Measurements from ENCODE around the gene TLE6.

The TLE6 gene

DNA sequence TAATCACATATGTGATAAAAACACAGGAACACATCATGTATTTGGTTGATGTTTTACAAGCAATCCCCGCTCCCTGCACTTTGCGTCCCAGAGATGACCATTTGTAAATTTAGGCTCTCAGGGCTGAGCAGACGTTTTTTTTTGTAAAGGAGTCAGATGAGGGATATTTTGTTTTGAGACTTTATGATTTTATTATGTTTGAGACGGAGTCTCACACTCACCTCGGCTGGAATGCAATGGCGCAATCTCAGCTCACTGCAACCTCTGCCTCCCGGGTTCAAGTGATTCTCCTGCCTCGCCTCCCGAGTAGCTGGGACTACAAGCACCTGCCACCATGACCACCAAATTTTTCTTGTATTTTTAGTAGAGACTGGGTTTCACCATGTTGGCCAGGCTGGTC, 1.4 kb downstream of the TLE6 start:
- Histone ChIP-seq H2AK5ac (ENCODE audit: low read depth, low read length) (no peak overlapping the region), H4K91ac (ENCODE audit: low read depth, low read length, poor library complexity) (no peak overlapping the region), H2BK5ac (ENCODE audit: low read length) (no peak overlapping the region), H3K27me3 (ENCODE audit: control insufficient read depth in 3 of 3, insufficient read depth in 3 of 3, low read depth in 1 of 3, low read length in 3 of 3) (peaks cover 3 to 62% (median 46%) of the 10 kb centered on the region in 3 experiments), H3K79me1 (ENCODE audit: low read depth, low read length) (no peaks in the 10 kb centered on the region), H2BK120ac (ENCODE audit: low read depth, low read length) (no peak overlapping the region), H2BK12ac (ENCODE audit: low read length) (no peak overlapping the region), H4K8ac (ENCODE audit: low read depth, low read length) (no peak overlapping the region), H3K4me1 (ENCODE audit: control insufficient read depth in 2 of 2, insufficient read depth in 1 of 2, low read depth in 1 of 2, low read length in 2 of 2) (peaks cover 23 to 33% of the 10 kb centered on the region in 2 donors), H3K4ac (ENCODE audit: low read length) (no peak overlapping the region), H3K36me3 (replicated peaks in 1 of 2; ENCODE audit: control insufficient read depth in 2 of 2, insufficient read depth in 2 of 2, low read length in 2 of 2) (no peaks in the 10 kb centered on the region), H3K4me3 (ENCODE audit: low read length in 2 of 2) (no peak overlapping the region), H3K4me2 (ENCODE audit: insufficient read depth, low read length, poor library complexity, severe bottlenecking) (no peak overlapping the region), H3K9ac (ENCODE audit: low read depth, low read length, poor library complexity) (no peak overlapping the region), H3K9me3 (replicated peaks in 1 of 2; ENCODE audit: control insufficient read depth in 2 of 2, insufficient read depth in 1 of 2, low read depth in 1 of 2, low read length in 2 of 2) (no peaks in the 10 kb centered on the region), H3K23ac (ENCODE audit: low read depth, low read length, poor library complexity) (no peak overlapping the region), H3K18ac (ENCODE audit: low read length) (no peak overlapping the region), H3K27ac (replicated peaks; ENCODE audit: low read length) (no peak overlapping the region), H3K14ac (ENCODE audit: low read length) (no peak overlapping the region), H2BK15ac (ENCODE audit: low read length) (no peak overlapping the region), H2AFZ (ENCODE audit: low read length) (no peak overlapping the region)
- no CpG with 5 or more reads among the region's 9 CpGs for WGBS, 2 donors (ENCODE audit: extremely low coverage in 2 of 2, insufficient read length in 2 of 2, insufficient replicate concordance in 1 of 2)
- DNase-seq (ENCODE audit: low spot score): no peak

DNA sequence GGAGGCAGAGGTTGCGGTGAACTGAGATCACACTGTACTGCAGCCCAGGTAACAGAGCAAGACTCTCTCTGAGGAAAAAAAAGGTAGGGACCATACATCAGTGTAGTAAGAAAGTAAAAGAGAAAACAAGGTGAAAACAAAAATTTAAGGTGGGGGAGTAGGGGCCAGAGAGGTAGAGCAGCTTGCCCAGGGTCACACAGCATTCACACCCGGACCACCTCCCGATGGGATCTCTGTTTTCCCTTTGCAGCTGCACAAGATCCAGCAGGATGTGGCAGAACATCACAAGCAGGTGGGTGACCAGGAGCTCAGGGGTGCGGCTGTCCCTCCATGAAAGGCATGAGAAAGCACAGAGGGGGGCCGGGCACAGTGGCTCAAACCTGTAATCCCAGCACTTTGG, 4.5 kb downstream of the TLE6 start:
- no peak overlapping the region for H3K9ac ChIP-seq (ENCODE audit: low read depth, low read length, poor library complexity)
- peak overlapping the region; percentile 80 for H3K23ac ChIP-seq (ENCODE audit: low read depth, low read length, poor library complexity)
- no peaks in the 10 kb centered on the region for H3K36me3 ChIP-seq (replicated peaks in 1 of 2; ENCODE audit: control insufficient read depth in 2 of 2, insufficient read depth in 2 of 2, low read length in 2 of 2)
- H2BK15ac ChIP-seq (ENCODE audit: low read length): no peak overlapping the region
- no peak overlapping the region for H2AK5ac ChIP-seq (ENCODE audit: low read depth, low read length)
- H3K14ac ChIP-seq (ENCODE audit: low read length): no peak overlapping the region
- H3K4me2 ChIP-seq (ENCODE audit: insufficient read depth, low read length, poor library complexity, severe bottlenecking): no peak overlapping the region
- no peak overlapping the region for H3K18ac ChIP-seq (ENCODE audit: low read length)
- no peaks in the 10 kb centered on the region for H3K79me1 ChIP-seq (ENCODE audit: low read depth, low read length)
- no peaks in the 10 kb centered on the region for H3K9me3 ChIP-seq (replicated peaks in 1 of 2; ENCODE audit: control insufficient read depth in 2 of 2, insufficient read depth in 1 of 2, low read depth in 1 of 2, low read length in 2 of 2)
- H4K91ac ChIP-seq (ENCODE audit: low read depth, low read length, poor library complexity): no peak overlapping the region
- peaks cover 0 to 41% (median 30%) of the 10 kb centered on the region in 3 experiments for H3K27me3 ChIP-seq (ENCODE audit: control insufficient read depth in 3 of 3, insufficient read depth in 3 of 3, low read depth in 1 of 3, low read length in 3 of 3)
- H3K4me3 ChIP-seq (ENCODE audit: low read length in 2 of 2): no peak overlapping the region
- H2BK120ac ChIP-seq (ENCODE audit: low read depth, low read length): no peak overlapping the region
- H2BK5ac ChIP-seq (ENCODE audit: low read length): no peak overlapping the region
- no peak overlapping the region for H2BK12ac ChIP-seq (ENCODE audit: low read length)
- H2AFZ ChIP-seq (ENCODE audit: low read length): no peak overlapping the region
- no peak overlapping the region for H3K4ac ChIP-seq (ENCODE audit: low read length)
- no peak overlapping the region for H3K27ac ChIP-seq (replicated peaks; ENCODE audit: low read length)
- DNase-seq (ENCODE audit: low spot score): no peak
- H3K4me1 ChIP-seq (ENCODE audit: control insufficient read depth in 2 of 2, insufficient read depth in 1 of 2, low read depth in 1 of 2, low read length in 2 of 2): peaks cover 22 to 34% of the 10 kb centered on the region in 2 donors
- no CpG with 5 or more reads among the region's 5 CpGs for WGBS, 2 donors (ENCODE audit: extremely low coverage in 2 of 2, insufficient read length in 2 of 2, insufficient replicate concordance in 1 of 2)
- H4K8ac ChIP-seq (ENCODE audit: low read depth, low read length): no peak overlapping the region

DNA sequence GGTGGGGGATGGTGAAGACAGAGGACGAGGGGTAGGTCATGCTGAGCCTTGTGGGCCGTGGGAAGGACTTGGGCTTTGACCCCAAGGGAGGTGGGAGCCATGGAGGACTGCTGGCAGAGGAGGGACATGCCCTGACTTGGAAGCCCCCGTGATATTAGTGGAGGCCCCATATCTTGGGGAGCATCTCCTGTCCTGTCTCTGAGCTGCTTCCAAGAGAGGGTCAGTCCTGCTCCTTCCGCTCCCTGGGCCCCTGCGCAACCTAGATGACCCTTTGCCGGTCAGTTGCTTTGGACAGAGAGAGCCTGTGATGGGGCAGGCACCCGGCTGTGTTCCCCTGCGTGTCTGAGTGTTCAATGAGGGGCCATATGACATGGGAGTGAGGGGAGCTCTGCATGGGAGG, 5.2 kb downstream of the TLE6 start:
- Histone ChIP-seq H2AK5ac (ENCODE audit: low read depth, low read length) (peak overlapping the region; percentile 90), H2AFZ (ENCODE audit: low read length) (peak overlapping the region; percentile 70), H4K91ac (ENCODE audit: low read depth, low read length, poor library complexity) (no peak overlapping the region), H3K27ac (replicated peaks; ENCODE audit: low read length) (no peak overlapping the region), H3K36me3 (replicated peaks in 1 of 2; ENCODE audit: control insufficient read depth in 2 of 2, insufficient read depth in 2 of 2, low read length in 2 of 2) (no peaks in the 10 kb centered on the region), H3K9me3 (replicated peaks in 1 of 2; ENCODE audit: control insufficient read depth in 2 of 2, insufficient read depth in 1 of 2, low read depth in 1 of 2, low read length in 2 of 2) (no peaks in the 10 kb centered on the region), H4K8ac (ENCODE audit: low read depth, low read length) (no peak overlapping the region), H2BK15ac (ENCODE audit: low read length) (peak overlapping the region; percentile 54), H3K27me3 (ENCODE audit: control insufficient read depth in 3 of 3, insufficient read depth in 3 of 3, low read depth in 1 of 3, low read length in 3 of 3) (peaks cover 0 to 40% (median 30%) of the 10 kb centered on the region in 3 experiments), H2BK5ac (ENCODE audit: low read length) (peak overlapping the region; percentile 70), H3K4me3 (ENCODE audit: low read length in 2 of 2) (no peak overlapping the region), H3K23ac (ENCODE audit: low read depth, low read length, poor library complexity) (peak overlapping the region; percentile 77), H2BK120ac (ENCODE audit: low read depth, low read length) (no peak overlapping the region), H3K4ac (ENCODE audit: low read length) (no peak overlapping the region), H3K9ac (ENCODE audit: low read depth, low read length, poor library complexity) (no peak overlapping the region), H3K4me2 (ENCODE audit: insufficient read depth, low read length, poor library complexity, severe bottlenecking) (no peak overlapping the region), H2BK12ac (ENCODE audit: low read length) (no peak overlapping the region), H3K4me1 (ENCODE audit: control insufficient read depth in 2 of 2, insufficient read depth in 1 of 2, low read depth in 1 of 2, low read length in 2 of 2) (peaks cover 25 to 37% of the 10 kb centered on the region in 2 donors), H3K79me1 (ENCODE audit: low read depth, low read length) (no peaks in the 10 kb centered on the region), H3K18ac (ENCODE audit: low read length) (peak overlapping the region; percentile 68), H3K14ac (ENCODE audit: low read length) (no peak overlapping the region)
- DNase-seq (ENCODE audit: low spot score): no peak
- WGBS, 2 donors (ENCODE audit: extremely low coverage in 2 of 2, insufficient read length in 2 of 2, insufficient replicate concordance in 1 of 2): no CpG with 5 or more reads among the region's 8 CpGs

DNA sequence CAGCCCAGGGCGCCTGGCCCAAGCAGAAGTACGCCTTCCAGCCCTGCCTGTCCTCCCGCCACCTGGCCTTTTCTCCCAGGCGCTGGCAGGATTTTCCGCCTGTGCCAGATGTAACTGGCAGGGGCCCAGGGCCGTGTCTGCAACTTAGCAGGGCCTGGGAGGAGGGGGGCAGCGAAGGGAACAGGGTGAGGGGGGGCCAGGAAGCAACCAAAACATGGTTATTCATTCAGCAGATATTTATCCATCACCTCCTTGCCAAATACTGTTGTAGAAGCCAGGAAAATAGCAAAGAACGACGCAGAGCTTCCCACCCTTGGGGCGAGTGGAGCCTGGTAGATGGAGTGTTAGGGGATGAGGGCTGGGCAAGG, 5.6 kb downstream of the TLE6 start:
- Histone ChIP-seq H2BK5ac (ENCODE audit: low read length) (peak overlapping the region; percentile 70), H2AFZ (ENCODE audit: low read length) (peak overlapping the region; percentile 70), H3K36me3 (replicated peaks in 1 of 2; ENCODE audit: control insufficient read depth in 2 of 2, insufficient read depth in 2 of 2, low read length in 2 of 2) (no peaks in the 10 kb centered on the region), H3K9me3 (replicated peaks in 1 of 2; ENCODE audit: control insufficient read depth in 2 of 2, insufficient read depth in 1 of 2, low read depth in 1 of 2, low read length in 2 of 2) (no peaks in the 10 kb centered on the region), H2BK120ac (ENCODE audit: low read depth, low read length) (no peak overlapping the region), H3K18ac (ENCODE audit: low read length) (peak overlapping the region; percentile 72), H3K4me3 (ENCODE audit: low read length in 2 of 2) (no peak overlapping the region), H2AK5ac (ENCODE audit: low read depth, low read length) (peak overlapping the region; percentile 97), H3K4me1 (ENCODE audit: control insufficient read depth in 2 of 2, insufficient read depth in 1 of 2, low read depth in 1 of 2, low read length in 2 of 2) (peaks cover 25 to 37% of the 10 kb centered on the region in 2 donors), H3K27me3 (ENCODE audit: control insufficient read depth in 3 of 3, insufficient read depth in 3 of 3, low read depth in 1 of 3, low read length in 3 of 3) (peaks cover 0 to 36% (median 33%) of the 10 kb centered on the region in 3 experiments), H3K23ac (ENCODE audit: low read depth, low read length, poor library complexity) (peak overlapping the region; percentile 83), H3K4me2 (ENCODE audit: insufficient read depth, low read length, poor library complexity, severe bottlenecking) (no peak overlapping the region), H3K79me1 (ENCODE audit: low read depth, low read length) (no peaks in the 10 kb centered on the region), H3K14ac (ENCODE audit: low read length) (no peak overlapping the region), H2BK15ac (ENCODE audit: low read length) (peak overlapping the region; percentile 54), H3K27ac (replicated peaks; ENCODE audit: low read length) (no peak overlapping the region), H3K9ac (ENCODE audit: low read depth, low read length, poor library complexity) (peak overlapping the region; percentile 30), H4K91ac (ENCODE audit: low read depth, low read length, poor library complexity) (no peak overlapping the region), H2BK12ac (ENCODE audit: low read length) (no peak overlapping the region), H3K4ac (ENCODE audit: low read length) (no peak overlapping the region), H4K8ac (ENCODE audit: low read depth, low read length) (no peak overlapping the region)
- WGBS, 2 donors (ENCODE audit: extremely low coverage in 2 of 2, insufficient read length in 2 of 2, insufficient replicate concordance in 1 of 2): no CpG with 5 or more reads among the region's 10 CpGs
- no peak for DNase-seq (ENCODE audit: low spot score)

All from neuronal stem cell (in vitro differentiated cells).